Measurements from ENCODE around the gene ERI3.
A peak's percentile ranks its signal among the peaks of the same experiment; 100 is the strongest.
"Not testable (repeated sequence)": the region's sequence is repeated elsewhere in the genome, so short reads cannot be mapped to it uniquely, and the experiment has no call there.

ERI3 gene

DNA sequence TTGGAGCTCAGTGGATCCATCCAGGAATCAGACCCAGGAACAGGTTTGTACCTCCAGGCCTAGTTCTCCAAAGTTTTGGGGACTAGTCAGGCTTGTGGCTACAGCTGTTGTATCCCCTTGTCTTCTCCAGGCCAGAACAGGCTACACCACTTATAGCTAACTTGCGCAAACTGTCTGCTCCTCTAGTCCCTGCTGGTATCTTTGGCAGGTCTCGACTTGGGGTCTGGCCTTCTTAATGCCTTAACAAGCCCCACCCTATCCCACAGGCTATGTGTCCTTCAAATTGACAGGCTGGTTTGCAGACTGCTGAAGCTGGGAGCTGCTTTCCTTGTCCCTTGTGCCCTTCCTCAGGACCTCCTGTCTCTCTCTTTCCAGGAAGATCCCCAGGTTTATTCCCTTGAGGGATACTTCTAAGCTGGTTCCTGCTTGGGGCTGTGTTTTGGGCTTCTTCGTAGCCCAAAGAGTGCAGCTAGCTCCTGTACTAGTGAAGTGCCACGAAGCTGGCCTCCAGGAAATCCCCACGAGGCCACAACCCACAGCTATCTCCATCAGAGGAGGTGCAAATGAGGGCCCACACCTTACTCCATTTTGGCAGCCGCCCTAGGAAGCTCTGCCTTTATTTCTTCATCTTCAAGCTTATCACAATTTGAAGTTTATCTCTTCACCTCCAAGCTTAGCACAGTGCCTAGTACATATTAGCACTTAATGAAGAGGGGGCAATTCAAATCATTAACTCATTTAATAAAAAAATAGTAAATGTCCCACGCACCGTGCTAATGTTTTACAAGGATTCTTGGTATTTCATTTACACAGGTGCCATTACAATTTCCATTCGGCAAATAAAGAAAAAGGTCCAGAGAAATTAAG, 142.5 kb downstream of the ERI3 start:
- DNase-seq (ENCODE audit: low read depth) = no peak
- in situ Hi-C loops (cut with HindIII; ENCODE audit: low sequenced_read_pairs) = no loop called here
- peak overlapping the region; percentile 95 for H3K4me3 ChIP-seq (ENCODE audit: low read depth, low read length)
- TF ChIP-seq, protein P1, sequence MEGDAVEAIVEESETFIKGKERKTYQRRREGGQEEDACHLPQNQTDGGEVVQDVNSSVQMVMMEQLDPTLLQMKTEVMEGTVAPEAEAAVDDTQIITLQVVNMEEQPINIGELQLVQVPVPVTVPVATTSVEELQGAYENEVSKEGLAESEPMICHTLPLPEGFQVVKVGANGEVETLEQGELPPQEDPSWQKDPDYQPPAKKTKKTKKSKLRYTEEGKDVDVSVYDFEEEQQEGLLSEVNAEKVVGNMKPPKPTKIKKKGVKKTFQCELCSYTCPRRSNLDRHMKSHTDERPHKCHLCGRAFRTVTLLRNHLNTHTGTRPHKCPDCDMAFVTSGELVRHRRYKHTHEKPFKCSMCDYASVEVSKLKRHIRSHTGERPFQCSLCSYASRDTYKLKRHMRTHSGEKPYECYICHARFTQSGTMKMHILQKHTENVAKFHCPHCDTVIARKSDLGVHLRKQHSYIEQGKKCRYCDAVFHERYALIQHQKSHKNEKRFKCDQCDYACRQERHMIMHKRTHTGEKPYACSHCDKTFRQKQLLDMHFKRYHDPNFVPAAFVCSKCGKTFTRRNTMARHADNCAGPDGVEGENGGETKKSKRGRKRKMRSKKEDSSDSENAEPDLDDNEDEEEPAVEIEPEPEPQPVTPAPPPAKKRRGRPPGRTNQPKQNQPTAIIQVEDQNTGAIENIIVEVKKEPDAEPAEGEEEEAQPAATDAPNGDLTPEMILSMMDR (IDR thresholded peaks at IDR 0.05; ENCODE audit: low read depth, low read length, missing control alignments) = no peak

DNA sequence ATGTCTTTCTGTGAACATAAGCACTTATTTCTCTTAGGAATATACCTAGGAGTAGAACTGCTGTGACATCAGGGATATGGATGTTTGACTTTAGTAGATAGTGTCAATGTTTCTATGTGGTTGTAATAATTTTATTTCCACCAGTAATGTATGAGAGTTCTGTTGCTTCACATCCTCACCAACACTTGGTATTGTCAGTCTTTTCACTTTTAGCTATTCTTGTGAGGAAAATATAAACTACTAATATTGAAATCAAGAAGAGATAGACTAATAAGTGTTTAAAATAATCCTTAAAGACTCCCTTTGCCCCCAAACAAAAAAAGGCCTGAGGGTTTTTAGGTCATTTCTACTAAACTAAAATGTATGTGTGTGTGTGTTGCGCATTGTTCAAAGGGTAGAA, 144.5 kb downstream of the ERI3 start:
- TF ChIP-seq, protein P1 (IDR thresholded peaks at IDR 0.05; ENCODE audit: low read depth, low read length, missing control alignments) = no peak
- no peak for DNase-seq (ENCODE audit: low read depth)
- in situ Hi-C loops (cut with HindIII; ENCODE audit: low sequenced_read_pairs) = no loop called here
- H3K4me3 ChIP-seq (ENCODE audit: low read depth, low read length) = no peak overlapping the region

DNA sequence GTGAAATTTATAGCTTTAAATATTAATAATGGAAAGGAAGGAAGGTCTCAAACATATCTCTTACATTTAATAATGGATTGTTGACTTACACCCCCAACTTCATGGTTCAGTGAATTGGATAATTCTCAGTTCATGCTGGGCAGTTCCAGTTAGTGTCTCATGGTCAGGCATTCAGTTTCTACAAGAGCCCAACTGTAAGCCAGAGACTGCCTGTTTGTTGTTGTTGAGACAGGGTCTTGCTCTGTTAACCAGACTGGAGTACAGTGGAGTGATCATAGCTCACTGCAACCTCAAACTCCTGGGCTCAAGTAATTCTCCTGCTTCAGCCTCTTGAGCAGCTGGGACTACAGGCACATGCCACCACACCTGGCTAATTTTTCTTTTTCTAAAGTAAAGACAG, 146.8 kb downstream of the ERI3 start:
- no peak for DNase-seq (ENCODE audit: low read depth)
- TF ChIP-seq, protein P1 (IDR thresholded peaks at IDR 0.05; ENCODE audit: low read depth, low read length, missing control alignments) = no peak
- in situ Hi-C loops (cut with HindIII; ENCODE audit: low sequenced_read_pairs) = no loop called here
- H3K4me3 ChIP-seq (ENCODE audit: low read depth, low read length) = no peak overlapping the region

DNA sequence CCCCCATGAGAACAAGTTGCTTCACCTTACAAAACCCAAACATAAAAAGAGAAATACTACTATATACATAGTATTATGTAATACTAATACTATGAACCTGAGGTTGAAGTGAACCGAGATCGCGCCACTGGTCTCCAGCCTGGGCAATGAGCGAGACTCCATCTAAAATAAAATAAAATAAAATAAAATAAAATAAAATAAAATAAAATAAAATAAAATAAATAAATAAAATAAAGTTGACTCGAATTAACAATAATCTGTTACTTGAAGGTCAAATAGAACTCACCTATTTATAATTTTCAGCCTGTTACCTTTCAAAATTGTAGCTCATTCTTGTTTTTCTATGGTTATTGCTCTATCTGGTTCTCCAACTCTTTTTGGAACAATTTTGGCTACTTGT, 148.5 kb downstream of the ERI3 start:
- DNase-seq (ENCODE audit: low read depth); in situ Hi-C loops (cut with HindIII; ENCODE audit: low sequenced_read_pairs): not testable (repeated sequence)

DNA sequence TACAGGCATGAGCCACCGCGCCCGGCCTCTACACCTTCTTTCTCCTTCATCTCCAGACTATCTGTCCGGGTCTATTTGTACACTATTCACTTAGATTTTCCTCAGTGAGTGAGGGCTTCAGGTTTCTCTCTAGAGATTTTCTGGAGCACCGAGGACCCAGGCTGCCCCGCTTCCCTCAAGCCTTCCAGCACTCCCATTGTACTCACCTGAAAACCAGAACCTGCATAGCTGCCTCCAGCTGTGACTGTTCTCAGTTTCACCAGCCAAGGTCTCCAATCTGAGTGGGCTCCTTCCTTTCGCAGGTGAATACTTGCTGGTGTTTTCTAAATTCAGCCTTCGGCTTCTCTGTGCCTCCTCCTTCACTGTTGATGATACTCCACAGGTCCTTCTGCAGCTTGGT, 154.7 kb downstream of the ERI3 start:
- in situ Hi-C loops (cut with HindIII; ENCODE audit: low sequenced_read_pairs) = no loop called here
- H3K4me3 ChIP-seq (ENCODE audit: low read depth, low read length) = no peak overlapping the region
- no peak for DNase-seq (ENCODE audit: low read depth)
- TF ChIP-seq, protein P1 (IDR thresholded peaks at IDR 0.05; ENCODE audit: low read depth, low read length, missing control alignments) = no peak

More for the DNA sequence above, 148.5 kb downstream of the ERI3 start:
- H3K4me3 ChIP-seq (ENCODE audit: low read depth, low read length) = not testable (repeated sequence)

DNA sequence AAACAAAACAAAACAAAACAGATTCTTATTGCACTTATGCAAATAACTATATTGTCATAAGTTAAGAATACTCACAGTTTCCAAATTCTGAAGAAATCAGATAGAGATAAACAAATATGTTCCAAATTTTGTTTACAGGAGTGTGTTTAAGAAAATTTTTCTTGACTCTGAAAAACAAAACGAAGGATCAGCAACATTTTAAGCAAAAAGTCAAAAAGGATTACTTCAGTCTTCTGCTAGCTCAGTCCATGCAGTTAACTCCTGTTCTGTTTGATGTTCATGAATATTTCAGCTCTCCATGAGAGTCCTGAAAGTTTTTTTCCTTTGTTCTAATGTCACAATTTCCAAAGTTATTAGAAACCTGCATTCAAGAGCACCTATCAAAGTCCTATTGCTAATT, 180.4 kb downstream of the ERI3 start:
- DNase-seq (ENCODE audit: low read depth) = no peak
- H3K4me3 ChIP-seq (ENCODE audit: low read depth, low read length) = no peak overlapping the region
- in situ Hi-C loops (cut with HindIII; ENCODE audit: low sequenced_read_pairs) = no loop called here
- TF ChIP-seq, protein P1 (IDR thresholded peaks at IDR 0.05; ENCODE audit: low read depth, low read length, missing control alignments) = no peak
